Activated CD4-positive, alpha-beta T cell treated with anti-CD3 and anti-CD28 coated beads for 4 hours (primary cell): Measurements from ENCODE around the gene KCNJ1.

Experiments used
- DNase-seq, 2 donors: peaks; one replicate each; pipeline ENCODE4 v3.0.0-alpha.2; 2020

Gene KCNJ1

DNA sequence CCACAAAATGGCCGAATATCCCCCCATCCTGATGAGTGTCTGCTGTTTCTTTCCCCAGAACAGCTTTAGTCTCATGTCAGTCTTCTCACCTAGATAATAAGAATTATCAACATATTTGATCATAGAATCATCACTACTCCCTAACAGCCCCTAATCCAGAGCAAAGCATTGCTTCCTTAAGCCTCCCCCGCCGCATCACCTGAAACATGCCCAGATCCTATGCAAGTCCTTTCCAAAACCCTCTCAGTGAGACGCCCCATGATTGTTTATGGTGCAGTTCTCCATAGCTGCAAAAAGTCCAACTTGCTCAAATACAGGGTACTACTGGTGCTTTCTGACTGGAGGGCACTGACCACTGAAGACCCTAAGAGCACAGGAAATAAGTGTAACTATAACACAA, 20.1 kb downstream of the KCNJ1 start:
- no peak for DNase-seq

DNA sequence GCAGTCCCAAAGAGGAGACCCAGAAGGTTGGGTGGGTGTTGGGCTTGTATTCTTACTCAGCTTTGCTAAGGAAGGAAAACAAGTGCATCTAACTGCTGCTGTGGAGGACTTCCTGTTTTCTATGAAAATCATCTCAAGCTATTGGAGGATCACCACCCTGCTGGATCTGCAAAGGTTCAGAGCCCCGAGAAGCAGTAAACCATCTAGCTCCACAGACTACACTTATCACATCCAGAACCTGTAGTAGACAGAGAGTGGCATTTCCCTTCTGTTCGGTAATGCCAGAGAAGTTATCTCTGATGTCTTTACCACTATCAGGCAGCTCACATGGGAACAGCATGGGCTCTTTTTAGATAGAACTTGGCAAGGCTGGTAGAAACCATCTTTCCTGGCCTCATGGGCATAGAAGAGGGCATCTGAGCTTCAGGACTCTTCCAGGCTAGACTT, 21.7 kb downstream of the KCNJ1 start:
- no peak for DNase-seq

DNA sequence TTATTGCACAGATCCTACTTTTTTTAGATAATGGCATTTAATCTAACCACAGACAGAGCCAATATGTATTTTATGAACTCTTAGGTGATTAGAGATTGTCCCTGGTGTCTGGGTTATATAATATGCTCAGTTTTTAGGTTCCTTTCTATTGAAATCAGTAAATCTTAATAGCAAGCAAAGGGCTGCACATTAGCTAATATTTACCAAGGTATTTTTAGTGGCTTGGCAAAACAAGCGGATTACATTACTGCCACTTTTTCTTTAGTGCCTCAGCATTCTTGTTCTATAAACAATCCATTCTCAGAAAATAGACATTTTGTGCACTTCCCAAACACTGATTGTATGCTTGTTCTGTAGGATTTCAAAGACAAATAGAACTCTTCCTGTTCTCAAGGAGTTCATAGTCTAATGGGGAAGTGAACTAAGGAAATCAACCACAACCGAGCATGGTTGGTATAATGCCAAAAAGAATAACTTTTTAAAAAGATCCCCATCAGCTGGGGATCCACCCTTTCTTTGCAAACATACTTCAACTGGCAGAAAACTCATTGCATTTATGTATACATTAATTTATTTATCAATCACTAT, 23.8 kb downstream of the KCNJ1 start:
- DNase-seq = no peak

DNA sequence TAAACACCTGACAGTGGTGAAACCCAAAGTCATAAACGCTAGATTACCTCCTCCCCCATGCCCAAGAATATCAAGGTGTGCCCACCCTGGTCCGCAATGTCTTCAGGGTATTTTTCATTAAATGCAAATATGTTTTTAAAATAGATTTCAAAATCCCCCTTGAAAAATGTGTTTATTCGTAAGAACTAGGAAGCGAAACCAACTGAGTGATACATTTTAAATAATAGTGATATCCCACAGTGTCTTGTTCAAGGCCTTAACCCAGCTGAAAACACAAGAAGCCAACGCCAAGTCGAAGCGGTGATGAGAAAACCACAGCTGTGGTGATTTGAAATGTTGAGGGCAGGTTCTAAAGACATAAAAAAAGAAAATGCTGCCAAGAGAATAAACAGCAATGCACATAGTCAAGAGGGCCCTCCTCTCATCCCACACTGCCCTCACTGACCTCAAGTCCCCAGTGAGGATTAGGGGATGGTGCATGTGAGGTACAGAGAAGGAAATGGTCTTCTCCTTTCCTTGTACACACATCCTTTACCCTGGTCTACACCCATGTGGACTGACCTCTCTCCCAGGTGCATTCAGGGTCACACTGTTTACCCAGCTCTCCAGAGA, 25.5 kb downstream of the KCNJ1 start:
- DNase-seq = no peak

DNA sequence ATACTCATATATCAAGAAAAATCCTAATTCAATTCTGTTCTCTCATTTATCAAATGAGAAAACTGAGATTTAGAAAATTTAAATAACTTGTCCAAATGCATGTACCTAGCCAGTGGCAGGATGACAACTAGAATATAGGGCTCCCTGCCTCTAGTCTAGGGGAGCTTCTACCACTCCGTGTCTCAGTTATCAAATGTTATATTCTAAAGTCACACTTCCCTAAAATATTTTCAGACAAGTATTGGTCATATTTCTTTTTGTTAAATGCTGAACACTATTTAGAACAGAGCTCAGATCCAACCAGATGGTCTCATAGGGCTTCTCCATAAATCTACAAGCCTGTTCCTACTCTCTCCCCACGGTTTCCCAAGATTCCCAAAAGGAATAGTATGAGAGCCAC, 26.3 kb downstream of the KCNJ1 start:
- DNase-seq = no peak

DNA sequence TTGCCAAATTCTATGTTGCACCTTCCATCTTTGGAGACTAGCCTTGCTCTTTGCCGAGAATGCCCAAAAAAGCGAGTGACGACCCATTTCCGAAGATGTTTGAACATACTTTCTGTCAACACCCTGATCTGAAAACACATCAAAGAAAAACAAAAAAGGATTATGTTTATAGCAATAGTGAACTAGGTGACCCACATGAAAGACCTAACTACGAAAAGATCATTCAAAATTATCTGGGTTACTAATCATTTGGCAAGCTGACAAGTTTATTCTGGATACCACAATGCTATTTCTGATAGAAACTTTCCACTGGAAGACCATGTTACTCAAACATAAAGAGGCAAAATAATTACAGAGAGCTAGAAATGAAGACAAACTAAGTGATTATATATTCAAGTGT, 27.0 kb downstream of the KCNJ1 start:
- DNase-seq = peak; percentile 13 to 29

DNA sequence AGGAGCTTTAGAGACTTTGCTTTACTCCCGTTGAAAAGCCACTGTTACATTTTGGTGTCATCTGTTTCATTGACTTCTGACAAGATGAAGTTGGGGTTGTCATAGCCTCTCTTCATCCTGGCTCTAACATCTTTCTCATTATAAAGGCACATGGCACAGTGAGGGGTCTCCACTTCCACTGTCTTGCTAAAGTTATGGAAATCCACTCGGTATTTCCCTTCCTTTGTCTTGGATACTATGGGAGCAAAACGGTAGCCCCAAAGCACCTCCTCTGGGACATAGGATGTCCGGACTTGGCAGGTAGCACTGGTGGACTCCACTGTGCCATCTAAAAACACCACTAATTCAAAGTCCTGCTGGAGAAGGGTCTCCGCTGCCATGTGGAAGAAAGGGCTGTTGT, 28.0 kb downstream of the KCNJ1 start:
- no peak for DNase-seq

DNA sequence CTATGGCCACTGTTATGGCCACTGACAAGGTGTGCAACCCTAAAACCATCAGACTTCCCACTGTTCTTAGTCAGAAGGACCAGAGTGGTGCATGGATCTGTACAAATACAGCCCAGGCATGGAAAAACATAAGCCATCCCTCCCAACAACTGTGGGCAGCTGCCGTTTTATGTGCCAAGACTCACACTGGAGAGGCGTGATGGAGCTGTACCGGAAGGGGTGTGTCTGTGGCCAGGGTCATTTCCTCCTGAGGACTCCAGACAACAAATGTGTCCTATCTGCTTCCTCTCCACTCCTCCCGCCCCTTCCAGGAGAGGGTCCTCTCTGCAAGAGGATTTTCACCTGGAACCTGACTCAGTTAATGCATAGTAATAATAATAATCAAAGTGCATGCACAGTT, 29.5 kb downstream of the KCNJ1 start:
- no peak for DNase-seq

DNA sequence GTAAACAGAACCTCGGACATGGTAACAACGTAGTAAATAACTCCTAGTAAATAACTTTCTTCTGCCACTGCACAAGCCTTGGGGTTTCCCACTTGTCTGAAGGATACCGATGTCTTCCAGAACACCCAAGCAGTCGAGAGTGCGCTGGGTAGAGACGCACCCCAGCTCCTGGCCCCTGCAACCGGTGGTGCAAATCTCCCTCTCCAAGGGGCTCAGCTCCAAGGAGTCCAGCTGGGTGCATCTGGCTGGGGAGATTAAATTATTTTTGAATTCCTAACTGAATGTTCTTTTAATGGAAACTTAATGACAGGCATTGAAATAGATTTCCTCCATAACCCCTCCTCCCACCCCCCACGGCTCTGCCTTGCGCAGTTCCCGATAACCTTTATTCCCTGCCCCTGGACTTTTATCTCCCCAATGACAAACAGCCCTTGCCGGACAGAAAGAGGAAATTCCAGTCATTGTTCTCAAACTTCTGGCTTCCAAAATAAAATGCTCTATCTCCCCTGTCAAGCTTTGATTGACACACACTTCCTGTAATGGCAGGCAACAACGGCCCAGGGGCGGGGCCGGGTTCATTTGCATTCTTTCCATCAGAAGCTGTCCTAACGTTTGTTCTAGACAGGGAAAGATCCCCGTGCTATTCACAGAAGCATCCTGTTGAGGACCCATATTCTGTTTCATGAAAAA, 31.2 kb downstream of the KCNJ1 start:
- DNase-seq = no peak

DNA sequence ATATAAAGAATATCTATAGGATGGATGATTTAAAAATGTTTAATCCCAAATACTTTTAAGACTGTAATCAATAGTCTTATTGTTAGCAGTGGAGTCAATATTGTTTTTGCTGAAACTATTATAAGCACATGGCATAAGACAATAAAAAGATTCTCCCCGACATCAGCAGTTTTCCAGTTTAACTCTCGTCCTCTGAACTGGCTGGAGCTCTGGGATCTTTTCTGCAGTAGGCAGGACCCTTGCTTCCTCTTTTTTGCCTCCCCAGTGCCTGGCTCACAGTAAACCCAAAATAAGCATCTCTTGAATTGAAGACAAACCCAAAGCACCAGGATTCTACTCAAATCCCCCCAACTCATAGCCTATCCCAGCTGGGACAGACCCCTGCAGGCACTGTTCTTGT, 32.9 kb downstream of the KCNJ1 start:
- DNase-seq = no peak

DNA sequence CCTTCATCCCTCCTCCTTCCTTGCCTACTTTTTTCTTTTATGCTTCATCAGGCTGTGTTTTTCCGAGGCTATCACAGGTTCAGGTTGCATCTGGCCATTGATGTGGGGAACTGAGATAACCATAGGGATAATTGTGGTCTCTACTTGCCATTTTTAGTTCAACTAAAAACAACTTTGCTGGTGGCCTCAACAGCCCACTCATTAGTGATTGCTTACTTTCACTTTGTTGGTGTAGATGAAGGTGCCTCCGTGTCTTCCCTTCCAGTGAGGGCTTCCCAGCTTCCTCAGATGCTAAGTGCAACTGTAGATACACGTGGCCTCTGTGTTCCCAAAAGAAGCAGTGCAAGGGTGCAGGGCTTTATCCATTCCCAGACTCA, 35.0 kb downstream of the KCNJ1 start:
- DNase-seq = no peak

DNA sequence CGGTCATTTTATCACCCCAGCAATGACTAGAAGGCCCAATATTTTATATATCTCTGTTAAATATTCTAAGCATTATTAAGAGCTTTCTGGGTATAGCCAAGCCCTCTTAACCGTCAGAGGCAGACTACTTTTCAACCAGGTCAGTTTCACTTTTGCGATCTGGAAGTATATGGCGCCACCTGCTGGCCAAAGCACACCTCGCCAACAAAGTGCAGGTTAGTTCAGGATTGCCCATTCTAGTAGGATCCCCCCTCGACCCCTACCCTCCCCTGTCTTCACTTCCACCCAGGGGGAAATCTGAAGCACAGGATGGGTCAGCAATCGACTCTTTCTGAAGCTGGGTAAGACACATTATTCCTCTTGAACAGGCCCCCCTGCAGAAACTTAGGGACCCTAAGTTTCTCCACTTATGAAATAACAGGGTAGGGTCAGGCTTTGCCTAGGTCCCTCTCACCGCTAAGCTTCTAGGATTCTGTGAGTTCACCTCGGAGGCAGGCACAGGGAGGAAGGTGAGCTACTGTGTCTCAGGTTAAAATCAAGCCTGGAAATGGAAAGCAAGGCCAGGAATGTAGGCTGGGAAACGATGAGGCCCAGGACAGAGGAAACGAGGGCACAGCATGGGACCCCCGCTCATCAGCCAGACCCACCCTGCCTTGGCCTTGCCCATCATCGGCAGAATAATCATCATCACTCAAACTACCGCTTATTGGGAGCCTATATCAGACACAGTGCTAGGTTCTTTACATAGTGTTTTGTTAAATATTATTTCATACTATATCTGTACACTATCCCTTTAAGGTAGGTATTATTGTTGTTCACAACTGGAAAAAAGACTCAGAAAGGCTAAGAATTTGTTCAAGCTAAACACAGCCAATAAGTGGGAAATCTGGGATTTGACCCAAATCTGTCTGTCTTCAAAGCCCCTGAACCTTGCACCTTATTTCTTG, 35.6 kb downstream of the KCNJ1 start:
- DNase-seq = peak; percentile 79 to 91

DNA sequence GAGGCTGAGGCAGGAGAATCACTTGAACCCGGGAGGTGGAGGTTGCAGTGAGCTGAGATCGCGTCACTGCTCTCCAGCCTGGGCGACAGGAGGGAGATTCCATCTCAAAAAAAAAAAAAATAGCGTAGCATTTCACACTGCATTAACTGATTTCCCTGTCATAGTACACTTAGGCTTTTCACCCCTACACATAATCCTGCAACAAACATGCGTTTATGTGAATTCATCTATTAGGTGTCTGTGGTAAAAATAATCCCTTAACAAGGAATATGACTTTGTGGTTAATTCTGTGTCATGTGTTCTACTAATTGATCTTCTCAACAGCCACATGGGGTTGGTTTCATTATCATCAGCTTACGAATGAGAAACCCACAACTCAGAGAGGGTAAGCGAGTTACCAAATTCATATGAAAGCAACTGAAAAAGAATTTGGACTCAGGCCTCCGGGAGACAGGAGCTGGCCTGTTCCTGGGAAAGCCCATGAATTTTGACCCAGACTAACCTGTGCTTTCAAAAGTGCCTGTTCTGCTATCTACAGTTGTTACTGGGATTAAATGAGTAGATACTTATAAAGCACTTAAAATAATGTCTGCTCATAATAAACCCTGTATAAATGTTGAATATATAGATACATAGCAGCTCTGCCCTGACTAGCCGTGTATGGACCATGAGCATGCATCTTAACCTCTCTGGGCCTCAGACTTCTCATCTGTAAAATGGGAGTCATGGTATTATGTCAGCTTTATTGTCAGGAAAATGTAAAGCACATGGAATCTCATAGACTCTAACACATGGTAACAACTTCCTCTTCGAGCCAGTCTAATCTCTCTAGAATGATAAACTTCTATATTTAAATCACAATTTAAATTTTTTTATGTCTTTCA, 36.6 kb downstream of the KCNJ1 start:
- DNase-seq = peak; percentile 12 to 14

DNA sequence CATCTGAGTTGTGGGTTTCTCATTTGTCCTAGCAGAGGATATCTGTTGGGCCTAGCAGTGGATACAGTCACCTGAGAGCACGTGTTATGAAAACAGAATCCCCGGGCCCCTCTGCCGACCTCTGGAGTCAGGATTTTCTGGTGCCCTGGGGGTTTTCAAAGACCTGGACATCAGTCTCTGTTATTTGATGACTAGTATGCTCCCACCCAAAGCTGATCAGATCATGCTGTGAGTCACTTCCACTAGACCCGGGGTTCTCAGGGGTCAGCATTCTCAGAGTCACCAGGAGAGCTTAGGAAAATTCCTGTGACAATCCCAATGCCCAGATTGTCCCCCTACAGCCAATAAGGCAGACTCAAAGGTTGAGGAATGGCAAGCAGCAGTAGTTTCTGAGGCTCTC, 38.7 kb downstream of the KCNJ1 start:
- DNase-seq = no peak

DNA sequence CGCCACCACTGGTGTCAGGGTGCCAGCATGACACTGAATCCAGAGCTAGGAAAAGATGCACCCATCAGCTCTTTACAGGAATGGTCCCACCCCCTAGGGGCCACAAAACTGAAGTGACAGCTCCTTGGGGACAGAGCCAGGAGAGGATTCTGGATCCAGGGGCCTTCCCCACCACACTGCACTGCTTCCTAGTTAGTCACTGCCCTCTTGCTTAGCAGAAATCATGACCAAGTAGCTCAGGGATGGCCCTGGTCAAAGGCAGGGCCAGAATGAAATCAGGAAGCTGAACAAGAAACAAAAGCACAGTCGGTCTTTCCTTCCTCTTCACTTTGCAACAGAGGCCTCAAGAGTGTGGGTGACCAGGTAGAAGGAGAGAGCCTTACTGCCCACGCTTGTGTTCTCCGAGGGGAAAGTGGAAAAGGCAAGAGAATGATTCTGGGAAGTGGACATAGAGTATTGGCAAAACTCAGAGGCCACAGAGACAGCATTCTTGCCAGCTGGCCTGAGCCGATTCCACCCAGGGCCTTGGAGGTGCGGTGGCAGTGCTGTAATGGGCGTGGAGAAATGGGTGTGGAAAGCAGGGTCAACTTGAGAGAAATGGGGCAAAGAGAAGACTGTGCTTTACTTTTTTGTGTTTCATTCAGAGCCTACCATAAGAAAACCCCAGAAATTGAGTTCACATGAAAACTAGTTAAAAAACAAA, 39.8 kb downstream of the KCNJ1 start:
- no peak for DNase-seq

DNA sequence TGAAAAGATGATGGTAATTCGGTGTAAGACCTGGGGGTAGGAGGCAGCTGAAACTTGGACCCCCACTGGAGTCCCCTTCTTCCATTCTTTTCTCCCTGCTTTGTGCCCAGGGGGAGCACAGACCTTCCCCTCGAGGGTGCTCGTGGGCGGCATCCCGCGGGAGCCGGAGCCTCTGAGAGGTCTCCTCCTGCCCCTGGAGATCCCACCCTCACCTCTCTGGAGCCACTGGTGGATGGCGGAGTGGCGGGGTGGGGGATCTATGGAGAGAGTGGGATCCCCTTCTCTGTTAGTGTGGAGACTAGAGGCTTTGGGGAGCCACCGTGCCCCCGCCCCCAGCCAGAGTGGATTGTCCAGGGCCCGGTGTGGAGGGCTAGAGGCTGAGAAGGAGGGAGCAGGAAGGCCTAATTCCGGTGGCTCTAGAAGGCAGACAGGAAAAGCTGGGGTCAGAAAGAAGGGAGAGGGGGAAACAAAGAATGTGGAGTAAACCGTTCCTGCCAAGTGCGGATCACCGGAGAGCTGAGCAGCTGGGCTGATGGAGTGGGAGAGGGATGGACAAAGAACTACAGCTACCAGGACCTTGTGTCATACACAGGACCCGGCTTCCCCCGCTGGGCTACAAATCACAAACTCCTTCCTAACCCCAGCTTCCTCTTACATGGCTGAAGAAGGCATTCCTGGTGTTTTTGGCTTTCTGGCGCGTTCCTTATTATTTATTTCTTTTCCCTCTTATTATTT, 41.9 kb downstream of the KCNJ1 start:
- DNase-seq = no peak

DNA sequence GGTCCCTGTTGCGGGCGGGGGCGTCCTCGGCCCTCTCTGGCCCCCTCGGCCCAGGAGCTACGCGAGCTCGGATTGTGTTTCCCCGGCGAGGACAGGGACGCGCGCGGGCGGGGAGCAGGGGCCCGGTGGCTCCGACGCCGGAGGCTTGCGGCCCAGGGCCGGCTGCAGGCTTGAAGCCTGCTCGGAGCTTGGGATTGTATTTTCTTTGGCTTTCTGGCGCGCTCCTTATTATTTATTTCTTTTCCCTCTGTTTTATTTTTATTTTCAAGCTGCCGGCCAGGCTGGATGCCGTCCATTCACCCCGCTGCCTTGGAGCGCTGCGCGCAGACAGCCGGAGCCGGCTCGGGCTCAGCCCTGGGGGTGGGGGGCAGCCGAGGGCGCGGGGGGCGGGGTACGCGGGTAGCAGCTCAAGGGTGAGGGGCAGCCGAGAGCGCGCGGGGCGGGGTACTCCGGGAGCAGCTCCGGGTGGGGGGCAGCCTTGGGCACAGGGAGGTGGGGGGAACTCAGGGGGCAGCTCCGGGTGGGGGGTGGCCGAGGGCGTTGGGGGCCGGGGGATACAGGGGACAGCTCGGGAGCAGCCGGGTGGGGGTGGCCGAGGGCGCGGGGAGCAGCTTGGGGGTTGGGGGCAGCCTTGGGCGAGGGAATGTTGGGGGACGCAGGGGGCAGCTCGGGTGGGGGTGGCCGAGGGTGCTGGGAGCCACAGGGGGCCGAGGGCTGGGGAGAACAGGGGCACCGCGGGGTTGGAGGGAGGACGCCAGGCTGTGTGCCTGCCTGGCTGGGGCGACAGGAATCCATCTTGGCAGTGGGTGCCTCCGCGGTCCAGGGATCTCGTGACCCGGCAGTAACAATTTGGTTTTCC, 42.7 kb downstream of the KCNJ1 start:
- no peak for DNase-seq

DNA sequence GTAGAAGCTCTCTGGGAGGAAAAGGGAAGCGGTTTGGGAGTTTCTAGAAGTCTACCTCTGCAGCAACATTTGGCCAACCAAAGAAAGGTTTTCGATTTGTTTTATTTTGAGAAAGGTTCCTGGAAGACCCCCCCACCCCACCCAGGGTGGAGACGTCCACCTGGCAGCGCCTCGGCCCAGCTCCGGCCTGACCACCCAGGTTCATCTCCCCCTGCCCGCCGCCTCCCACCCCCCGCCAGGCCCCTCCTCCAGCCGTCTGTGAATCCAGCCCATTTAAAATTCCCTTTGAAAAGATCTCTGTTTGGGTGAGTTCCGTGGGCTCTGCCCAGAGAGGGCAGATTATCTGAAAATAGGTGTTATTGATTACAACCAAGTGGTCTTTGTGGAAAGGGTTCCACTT, 43.3 kb downstream of the KCNJ1 start:
- no peak for DNase-seq

DNA sequence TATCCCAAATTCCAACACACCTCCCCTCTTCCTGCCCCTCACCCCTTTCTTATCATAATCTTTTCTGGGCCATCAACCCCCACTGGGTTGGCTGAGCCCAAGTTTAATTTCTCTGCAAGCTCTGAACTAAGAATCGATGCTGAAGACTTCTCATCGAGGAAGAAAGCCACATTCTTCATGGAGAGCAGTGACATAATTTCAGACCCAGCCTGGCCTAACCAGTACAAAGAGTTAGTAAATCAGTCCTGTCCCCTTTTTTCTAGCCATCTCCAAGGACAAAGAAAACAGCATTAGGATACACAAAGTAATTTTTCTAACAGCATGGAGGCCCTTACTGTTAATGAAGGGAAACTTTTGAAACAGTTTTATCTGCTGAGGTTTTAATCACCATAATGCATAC, 45.0 kb downstream of the KCNJ1 start:
- no peak for DNase-seq

DNA sequence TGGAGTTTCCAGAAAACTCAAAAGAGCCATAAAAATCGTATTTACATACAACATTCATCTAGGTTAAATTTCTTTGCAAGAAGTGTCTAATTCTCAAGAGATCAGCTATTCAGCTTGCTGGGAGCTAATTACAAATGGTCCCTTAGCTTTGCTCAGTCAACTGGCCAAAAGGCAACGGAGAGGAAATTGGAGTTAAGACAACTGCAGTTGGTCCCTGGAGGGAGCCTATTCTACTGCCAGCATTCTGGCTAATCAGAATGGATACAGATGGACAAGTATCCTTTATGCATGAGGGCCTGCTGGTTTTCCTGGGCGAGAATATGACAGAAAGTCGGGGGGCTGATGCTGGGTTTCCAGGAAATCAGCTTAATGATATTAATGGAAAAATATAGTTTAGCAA, 45.5 kb downstream of the KCNJ1 start:
- DNase-seq = no peak
